Heart left ventricle (tissue), 13 donors: Measurements from ENCODE around the gene RHOT2.

Experiments used
- CTCF ChIP-seq, 12 donors: fragments of 200-600 bp; sonication (generic) in 4 of 12; IDR thresholded peaks; one replicate each; pipeline versions ENCODE4 v1.5.0 to v1.8.0; 2018 to 2022; ENCODE audit warnings: antibody characterized with exemption in 12 of 12, mild to moderate bottlenecking in 5 of 12
- POLR2A ChIP-seq, 2 donors: fragments of 450-650 bp; IDR thresholded peaks; one replicate each; pipeline ENCODE4 v1.6.1; 2017; ENCODE audit warnings: antibody characterized with exemption in 2 of 2, mild to moderate bottlenecking in 2 of 2, moderate library complexity in 2 of 2
- donor health status: ischemic (EF 13 %, LVEDD 7.1; RV severe dilation, severe dysfunction).
- donor health status: DM: no; HTN: yes; CAD: no.
- donor health status: DM: no; HTN: no; CAD: no.
- donor health status: ischemic (EF 25% LVEDD 6.9; RV normal size, moderate dysfunction).
- donor health status: ischemic (EF 25% LVEDD 5.7; RV mildly dilated, moderate dysfunction).
- donor health status: ischemic (EF 35%, LVEDD 5.7; RV mildly dilated, moderate dysfunction).
- donor health status: nonischemic (EF 11% LVEDD 7.7; RV severe dilation, severe dysfunction).
- donor health status: DM: yes; HTN: yes; CAD: no.
- donor health status: PGD.
- donor health status: ischemic (EF 29% LVEDD 5.4; RV normal size, mild dysfunction).
- donor health status: nonischemic (EF 23%, LVEDD 6.1; RV moderate dilation, normal function).

GRCh38 chr16:622920-623280 is 45.0 kb upstream of the RHOT2 start:
- TF ChIP-seq CTCF (IDR thresholded peaks at IDR 0.05) = no peak
- TF ChIP-seq POLR2A (IDR thresholded peaks at IDR 0.05) = no peak
